Muscle layer of colon (tissue), 2 donors: ENCODE results near the gene KRT12.
"Not testable (repeated sequence)": the region's sequence is repeated elsewhere in the genome, so short reads cannot be mapped to it uniquely, and the experiment has no call there.

ENCODE experiments used
- H3K27ac ChIP-seq: one replicate; pipeline ENCODE4 v1.7.0; 2013; ENCODE audit warnings: low read depth, mild to moderate bottlenecking, low read length, moderate library complexity
- H3K27me3 ChIP-seq, 2 donors: one replicate each; pipeline ENCODE4 v1.7.0; 2013; ENCODE audit warnings: low read length in 2 of 2, mild to moderate bottlenecking in 2 of 2; ENCODE audit not compliant: insufficient read depth in 2 of 2, control insufficient read depth in 1 of 2
- H3K36me3 ChIP-seq: one replicate; pipeline ENCODE4 v1.7.0; 2013; ENCODE audit warnings: mild to moderate bottlenecking, low read length; ENCODE audit not compliant: insufficient read depth
- H3K4me1 ChIP-seq: one replicate; pipeline ENCODE4 v1.7.0; 2013; ENCODE audit warnings: mild to moderate bottlenecking, low read length; ENCODE audit not compliant: insufficient read depth
- H3K4me3 ChIP-seq, 2 donors: one replicate each; pipeline ENCODE4 v1.7.0; 2013; ENCODE audit warnings: low read length in 2 of 2, low read depth in 1 of 2, mild to moderate bottlenecking in 1 of 2, moderate library complexity in 1 of 2
- H3K9ac ChIP-seq: one replicate; pipeline ENCODE4 v1.7.0; 2013; ENCODE audit warnings: low read length
- H3K9me3 ChIP-seq: one replicate; pipeline ENCODE4 v1.7.0; 2013; ENCODE audit warnings: mild to moderate bottlenecking, low read length
- donor health status: abdominal sarcoma.
- donor health status: Adenocarcinoma of cecum.

The KRT12 gene

GRCh38 chr17:40820228-40820838 lies 46.7 kb downstream of the KRT12 start:
- no peaks in the 10 kb centered on the region for H3K9me3 ChIP-seq
- no peak overlapping the region for H3K27ac ChIP-seq
- no peak overlapping the region for H3K4me3 ChIP-seq

GRCh38 chr17:40819528-40820125 lies 47.4 kb downstream of the KRT12 start:
- H3K9me3 ChIP-seq, result no peaks in the 10 kb centered on the region
- H3K36me3 ChIP-seq, result peaks cover 11% of the 10 kb centered on the region
- peaks cover 6% of the 10 kb centered on the region for H3K4me1 ChIP-seq
- no peak overlapping the region for H3K9ac ChIP-seq
- no peaks in the 10 kb centered on the region for H3K27me3 ChIP-seq
- peak overlapping the region; percentile 38 to 76 for H3K4me3 ChIP-seq
- no peak overlapping the region for H3K27ac ChIP-seq

More at GRCh38 chr17:40820228-40820838, 46.7 kb downstream of the KRT12 start:
- Histone ChIP-seq H3K9ac (no peak overlapping the region), H3K4me1 (peaks cover 6% of the 10 kb centered on the region), H3K36me3 (peaks cover 11% of the 10 kb centered on the region), H3K27me3 (no peaks in the 10 kb centered on the region)

GRCh38 chr17:40818733-40819527 lies 48.1 kb downstream of the KRT12 start:
- peak overlapping the region; percentile 10 for H3K9ac ChIP-seq

GRCh38 chr17:40818343-40818732 lies 48.7 kb downstream of the KRT12 start:
- H3K4me3 ChIP-seq, result peak overlapping the region; percentile 80 to 92
- peaks cover 11% of the 10 kb centered on the region for H3K36me3 ChIP-seq

More at GRCh38 chr17:40818733-40819527, 48.1 kb downstream of the KRT12 start:
- no peaks in the 10 kb centered on the region for H3K9me3 ChIP-seq
- peak overlapping the region; percentile 80 to 92 for H3K4me3 ChIP-seq
- peak overlapping the region; percentile 83 for H3K27ac ChIP-seq
- peaks cover 11% of the 10 kb centered on the region for H3K36me3 ChIP-seq
- H3K4me1 ChIP-seq, result peaks cover 6% of the 10 kb centered on the region
- no peaks in the 10 kb centered on the region for H3K27me3 ChIP-seq

GRCh38 chr17:40817103-40817682 lies 49.8 kb downstream of the KRT12 start:
- Histone ChIP-seq H3K36me3 (peaks cover 11% of the 10 kb centered on the region), H3K9me3 (no peaks in the 10 kb centered on the region), H3K9ac (no peak overlapping the region), H3K27me3 (no peaks in the 10 kb centered on the region), H3K27ac (no peak overlapping the region), H3K4me1 (peaks cover 6% of the 10 kb centered on the region), H3K4me3 (no peak overlapping the region)

More at GRCh38 chr17:40818343-40818732, 48.7 kb downstream of the KRT12 start:
- no peaks in the 10 kb centered on the region for H3K9me3 ChIP-seq
- no peaks in the 10 kb centered on the region for H3K27me3 ChIP-seq
- peak overlapping the region; percentile 83 for H3K27ac ChIP-seq
- H3K4me1 ChIP-seq, result peaks cover 6% of the 10 kb centered on the region
- peak overlapping the region; percentile 10 for H3K9ac ChIP-seq

GRCh38 chr17:40816569-40816968 lies 50.5 kb downstream of the KRT12 start:
- Histone ChIP-seq H3K4me3 (no peak overlapping the region), H3K36me3 (peaks cover 11% of the 10 kb centered on the region), H3K4me1 (peaks cover 6% of the 10 kb centered on the region), H3K27ac (no peak overlapping the region), H3K27me3 (peaks cover 0 to under 1% of the 10 kb centered on the region in 2 donors), H3K9ac (no peak overlapping the region), H3K9me3 (no peaks in the 10 kb centered on the region)

GRCh38 chr17:40815381-40815780 lies 51.6 kb downstream of the KRT12 start:
- Histone ChIP-seq H3K9ac (no peak overlapping the region), H3K4me1 (peaks cover 6% of the 10 kb centered on the region), H3K36me3 (peaks cover 11% of the 10 kb centered on the region), H3K9me3 (no peaks in the 10 kb centered on the region), H3K27me3 (peaks cover 0 to 6% of the 10 kb centered on the region in 2 donors), H3K4me3 (no peak overlapping the region), H3K27ac (no peak overlapping the region)

- H3K27me3 ChIP-seq, H3K4me1 ChIP-seq, H3K27ac ChIP-seq, H3K9ac ChIP-seq, H3K4me3 ChIP-seq, H3K9me3 ChIP-seq: not testable (repeated sequence)
- peaks cover 11% of the 10 kb centered on the region for H3K36me3 ChIP-seq
These were observed 52.4 kb downstream of the KRT12 start for GRCh38 chr17:40814657-40815056.

GRCh38 chr17:40813804-40814203 lies 53.2 kb downstream of the KRT12 start:
- H3K9me3 ChIP-seq, result no peaks in the 10 kb centered on the region
- peaks cover 0 to 6% of the 10 kb centered on the region in 2 donors for H3K27me3 ChIP-seq
- H3K9ac ChIP-seq, result no peak overlapping the region
- H3K27ac ChIP-seq, result no peak overlapping the region
- peaks cover 11% of the 10 kb centered on the region for H3K36me3 ChIP-seq
- no peak overlapping the region for H3K4me3 ChIP-seq
- H3K4me1 ChIP-seq, result peaks cover 6% of the 10 kb centered on the region

- Histone ChIP-seq H3K4me3 (no peak overlapping the region), H3K9me3 (no peaks in the 10 kb centered on the region), H3K36me3 (peaks cover 11% of the 10 kb centered on the region), H3K4me1 (peaks cover under 1% of the 10 kb centered on the region), H3K27ac (no peak overlapping the region), H3K9ac (no peak overlapping the region), H3K27me3 (peaks cover 0 to 6% of the 10 kb centered on the region in 2 donors)
These were observed 54.4 kb downstream of the KRT12 start for GRCh38 chr17:40812639-40813038.
